Glomerular visceral epithelial cell (primary cell): ENCODE measurements around the gene CFAP119.

Experiments used
- DNase-seq: peaks from one replicate; pipeline ENCODE4 v3.0.0-alpha.2; 2016; ENCODE audit errors: extremely low spot score

The CFAP119 gene

GRCh38 chr16:30762991-30763725 lies 1.3 kb upstream of the CFAP119 start:
- no peak for DNase-seq

DNA sequence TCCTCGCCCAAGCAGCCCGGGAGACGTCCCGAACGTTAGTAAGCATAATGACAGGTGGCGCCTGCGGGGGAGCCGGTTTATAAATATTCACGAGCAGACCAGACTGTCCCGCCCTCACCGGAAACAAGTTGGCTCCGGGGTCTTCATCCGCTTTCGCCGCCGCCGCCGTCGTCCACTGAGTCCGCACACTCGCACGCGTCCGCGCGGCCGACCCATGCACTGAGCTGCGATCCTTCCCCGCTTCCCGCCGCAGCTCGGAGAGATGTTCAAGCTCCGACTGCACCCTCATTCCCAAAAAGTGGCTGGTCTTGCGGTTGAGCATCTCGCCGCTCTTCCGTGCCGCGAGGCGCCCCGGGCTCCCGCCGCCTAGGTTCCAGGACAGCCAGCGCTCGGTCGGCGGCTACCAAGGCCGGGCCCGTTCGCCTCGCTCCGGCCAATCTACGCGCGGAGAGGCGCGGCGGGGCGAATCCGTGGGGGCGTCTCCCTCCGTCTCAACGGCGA lies 385 bp downstream of the CFAP119 start:
- peak; percentile 45 for DNase-seq

DNA sequence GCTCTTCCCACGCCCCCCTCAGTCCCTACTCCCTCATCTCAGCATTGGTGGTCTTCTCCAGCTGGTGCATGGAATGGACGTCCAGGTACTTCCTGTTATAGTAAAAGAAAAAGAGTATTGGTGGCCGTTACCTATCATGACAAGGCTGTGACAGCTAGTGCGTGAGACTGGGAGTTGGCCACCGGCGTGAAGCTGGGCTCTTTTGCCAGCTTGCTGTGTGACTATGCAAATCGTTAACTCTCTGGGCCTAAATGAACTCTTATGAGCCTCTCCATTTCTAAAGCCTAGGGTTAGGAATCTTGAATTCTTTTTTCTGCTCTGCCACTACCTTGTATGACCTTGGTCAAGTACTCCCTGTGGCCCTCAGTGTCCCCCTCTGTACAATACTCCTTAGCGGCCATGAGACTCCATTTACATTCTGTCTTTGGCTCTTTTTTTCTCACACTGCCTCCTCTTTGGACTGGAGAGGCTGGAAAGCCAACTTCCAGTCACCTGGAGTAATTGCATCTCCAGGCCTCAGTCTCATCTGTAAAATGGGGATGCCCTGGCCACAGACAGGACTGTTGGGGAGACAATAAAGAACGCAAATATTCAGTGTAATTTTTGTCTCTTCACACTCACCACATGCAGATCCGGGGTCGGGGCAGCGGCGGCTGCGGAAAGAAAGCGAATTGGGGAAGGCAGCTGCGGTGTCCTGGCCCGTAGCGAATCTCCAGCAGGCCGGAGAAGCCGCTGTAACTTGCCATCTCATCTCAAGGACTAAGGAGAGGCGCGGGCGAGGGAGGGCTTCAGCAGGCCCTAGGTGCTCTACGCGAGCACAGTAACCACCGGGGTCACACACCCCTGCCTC lies 1.1 kb downstream of the CFAP119 start:
- no peak for DNase-seq

DNA sequence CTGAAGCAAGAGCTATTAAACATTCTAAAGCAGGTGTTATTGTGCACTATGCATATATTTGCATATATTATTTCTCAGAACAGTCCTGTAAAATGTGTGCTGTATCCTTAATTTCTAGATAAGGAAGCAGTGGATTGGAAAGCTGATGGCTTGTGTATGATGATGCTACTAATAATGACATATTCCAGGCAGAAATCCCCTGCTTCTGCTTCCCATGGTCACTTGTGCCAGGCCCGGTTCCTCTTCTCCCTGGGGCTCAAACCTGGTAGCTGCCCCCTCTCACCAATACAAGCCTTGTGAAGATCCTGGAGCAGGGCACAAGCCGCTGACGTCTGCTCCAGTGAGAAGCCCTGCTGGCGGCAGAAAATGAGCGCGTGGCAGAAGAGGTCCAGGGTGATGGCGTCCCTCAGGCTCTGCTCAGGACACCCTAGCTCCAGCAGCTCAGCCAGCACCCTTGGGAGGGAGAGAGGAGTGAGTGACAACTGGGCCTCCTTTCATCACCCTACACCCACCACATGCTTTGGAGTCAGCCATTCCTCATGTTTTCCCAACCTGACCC lies 1.8 kb downstream of the CFAP119 start:
- DNase-seq: no peak

- no peak for DNase-seq
Measured at GRCh38 chr16:30758988-30759491, 2.8 kb downstream of the CFAP119 start.

GRCh38 chr16:30757316-30757715 lies 4.5 kb downstream of the CFAP119 start:
- no peak for DNase-seq

DNA sequence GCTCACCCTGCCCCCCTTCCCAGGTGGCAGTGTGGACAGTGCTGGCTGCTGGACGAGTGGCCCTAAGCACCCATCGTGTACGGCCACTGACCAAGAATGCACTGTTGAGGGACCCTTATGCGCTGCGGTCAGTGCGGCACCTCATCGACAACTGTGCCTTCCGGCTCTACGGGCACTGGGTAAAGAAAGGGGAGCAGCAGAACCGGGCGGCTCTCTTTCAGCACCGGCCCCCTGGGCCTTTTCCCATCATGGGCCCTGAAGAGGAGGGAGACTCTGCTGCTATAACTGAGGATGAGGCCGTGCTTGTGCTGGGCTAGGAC lies 5.1 kb downstream of the CFAP119 start:
- DNase-seq: no peak

GRCh38 chr16:30755955-30756780 lies 5.7 kb downstream of the CFAP119 start:
- no peak for DNase-seq

DNA sequence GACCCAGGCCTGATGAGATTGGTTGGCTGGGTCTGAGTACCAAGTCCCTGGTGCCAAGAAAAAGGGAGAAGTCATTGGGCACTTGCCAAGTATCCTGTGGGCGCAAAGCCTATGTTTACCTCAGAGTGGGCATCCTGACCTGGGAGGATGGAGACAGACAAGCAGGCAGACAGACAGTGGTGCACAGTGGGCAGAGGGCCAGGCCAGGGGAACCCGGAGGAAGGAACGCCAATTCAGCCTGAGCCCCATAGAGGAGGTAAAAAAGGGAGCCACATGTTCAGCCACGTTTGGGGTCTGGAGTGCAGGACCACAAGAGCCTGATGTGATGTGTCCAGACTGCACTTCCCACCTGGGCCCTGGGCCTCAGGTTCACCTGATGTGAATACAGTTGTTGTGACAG lies 8.3 kb downstream of the CFAP119 start:
- no peak for DNase-seq

DNA sequence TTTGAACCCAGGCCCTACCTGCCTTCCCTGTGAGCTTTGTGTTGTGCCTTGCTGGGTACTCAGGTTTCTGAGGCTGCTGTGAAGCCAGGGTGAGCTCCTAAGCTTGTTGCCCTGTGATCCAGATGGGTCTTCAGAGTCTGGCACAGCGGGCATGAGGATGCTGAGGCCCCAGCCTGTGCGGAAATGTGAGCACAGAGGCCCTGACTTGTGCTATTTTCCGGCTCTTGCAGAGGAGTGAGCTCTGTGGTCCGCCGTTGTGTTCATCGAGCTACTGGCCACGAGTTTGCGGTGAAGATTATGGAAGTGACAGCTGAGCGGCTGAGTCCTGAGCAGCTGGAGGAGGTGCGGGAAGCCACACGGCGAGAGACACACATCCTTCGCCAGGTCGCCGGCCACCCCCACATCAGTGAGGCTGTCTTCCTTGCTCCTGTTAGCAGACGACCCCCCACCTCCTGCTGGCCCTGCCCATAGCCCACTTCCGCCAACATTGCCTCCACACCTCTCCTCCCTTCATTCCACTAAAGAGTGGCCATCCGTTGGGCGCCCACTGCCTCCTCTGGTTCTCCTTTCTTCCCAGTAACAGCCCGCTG lies 10.9 kb downstream of the CFAP119 start:
- DNase-seq: no peak

DNA sequence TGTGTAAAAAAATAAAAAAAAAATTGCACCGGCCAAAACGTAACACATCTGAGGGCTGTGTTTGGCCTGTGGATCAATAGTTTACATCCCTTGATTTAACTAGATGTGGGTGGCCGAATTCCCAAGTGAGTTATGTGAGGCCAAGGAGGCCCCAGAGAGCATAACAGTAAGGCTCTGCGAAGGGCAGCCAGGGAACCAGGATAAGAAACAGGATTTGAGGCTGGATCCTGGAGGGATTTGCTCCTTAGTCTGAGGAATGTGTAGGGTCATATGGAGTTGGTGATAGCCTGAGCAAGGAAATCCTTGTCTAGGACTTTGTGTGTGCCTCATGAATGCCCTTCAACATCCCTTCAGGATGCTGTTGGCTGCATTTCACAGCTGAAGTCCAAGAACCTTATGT lies 11.7 kb downstream of the CFAP119 start:
- no peak for DNase-seq

DNA sequence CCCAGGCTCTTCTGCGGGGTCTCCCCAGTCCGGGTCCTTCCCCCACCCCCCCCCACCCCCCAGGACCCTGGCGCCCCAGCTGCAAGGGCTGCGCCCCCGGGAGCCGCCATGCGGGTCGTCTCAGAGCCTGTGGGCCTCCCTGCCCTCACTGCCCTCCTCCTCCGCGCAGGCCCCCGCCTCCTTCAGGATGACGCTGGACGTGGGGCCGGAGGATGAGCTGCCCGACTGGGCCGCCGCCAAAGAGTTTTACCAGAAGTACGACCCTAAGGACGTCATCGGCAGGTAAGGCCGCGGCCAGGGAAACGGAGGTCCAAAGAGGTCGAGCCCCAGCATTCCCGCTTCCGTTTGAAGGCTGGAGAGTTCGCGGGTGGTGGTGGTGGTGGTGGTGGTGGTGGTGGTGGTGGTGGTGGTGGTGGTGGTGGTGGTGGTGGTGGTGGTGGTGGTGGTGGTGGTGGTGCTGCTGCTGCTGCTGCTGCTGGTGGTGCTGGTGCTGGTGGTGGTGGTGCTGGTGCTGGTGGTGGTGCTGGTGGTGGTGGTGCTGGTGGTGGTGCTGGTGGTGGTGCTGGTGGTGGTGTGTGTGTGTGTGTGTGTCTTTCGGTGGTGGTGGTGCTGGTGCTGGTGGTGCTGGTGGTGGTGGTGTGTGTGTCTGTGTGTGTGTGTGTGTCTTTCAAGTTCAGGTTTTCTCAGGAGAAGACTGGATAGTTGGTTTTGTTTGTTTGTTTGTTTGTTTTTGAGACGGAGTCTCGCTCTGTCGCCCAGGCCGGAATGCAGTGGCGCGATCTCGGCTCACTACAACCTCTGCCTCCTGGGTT lies 13.0 kb downstream of the CFAP119 start:
- peak; percentile 58 for DNase-seq

- DNase-seq: peak; percentile 98
Measured at GRCh38 chr16:30747799-30748633, 13.8 kb downstream of the CFAP119 start, which contains the start of gene PHKG2. PHKG2 (plus strand) TSS chr16:30748425; CDS start chr16:30748821, 396 bp downstream.

- DNase-seq: peak; percentile 18
Measured at GRCh38 chr16:30747331-30747730, 14.5 kb downstream of the CFAP119 start.

DNA sequence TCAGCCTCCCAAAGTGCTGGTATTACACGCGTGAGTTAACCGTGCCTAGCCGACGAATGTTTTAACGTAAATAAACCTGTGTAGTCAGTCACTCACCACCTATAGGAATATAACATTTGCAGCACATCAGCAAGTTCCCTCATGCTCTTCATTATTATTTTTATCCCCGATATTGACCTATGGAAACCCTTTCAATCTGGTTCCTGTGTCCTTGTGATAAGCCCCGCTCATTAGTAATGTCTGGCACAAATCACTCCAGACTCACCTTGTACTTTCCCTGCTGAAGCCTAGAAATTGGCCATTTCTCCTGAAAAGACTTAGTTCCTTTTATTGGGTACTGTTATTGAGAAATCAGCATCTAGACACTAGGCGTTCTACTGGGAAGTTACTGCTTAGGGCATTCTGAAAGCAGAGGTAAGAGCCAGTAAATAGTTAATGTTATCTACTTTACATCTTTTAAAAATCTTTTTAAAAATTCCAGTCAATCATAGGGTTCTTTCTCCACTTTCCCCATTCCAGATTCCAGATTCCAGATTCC lies 15.2 kb downstream of the CFAP119 start:
- DNase-seq: no peak

DNA sequence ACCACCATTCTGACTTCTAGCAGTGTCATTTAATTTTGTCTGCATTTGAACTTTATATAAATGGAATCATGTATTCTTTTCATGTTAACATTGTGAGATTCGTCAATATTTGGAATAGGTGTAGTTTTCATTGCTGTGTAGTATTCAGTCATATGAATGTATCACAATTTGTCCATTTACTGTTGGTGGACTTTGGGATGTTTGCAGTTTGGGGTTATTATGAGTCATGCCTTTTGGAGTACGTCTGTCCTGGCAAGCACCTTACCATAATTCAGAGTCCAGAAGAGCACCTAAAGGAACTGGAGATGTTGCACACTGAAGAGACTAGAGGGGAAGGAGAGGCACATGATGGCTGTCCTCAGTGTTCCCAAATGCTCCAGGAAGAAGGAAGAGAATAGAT lies 16.8 kb downstream of the CFAP119 start:
- no peak for DNase-seq

DNA sequence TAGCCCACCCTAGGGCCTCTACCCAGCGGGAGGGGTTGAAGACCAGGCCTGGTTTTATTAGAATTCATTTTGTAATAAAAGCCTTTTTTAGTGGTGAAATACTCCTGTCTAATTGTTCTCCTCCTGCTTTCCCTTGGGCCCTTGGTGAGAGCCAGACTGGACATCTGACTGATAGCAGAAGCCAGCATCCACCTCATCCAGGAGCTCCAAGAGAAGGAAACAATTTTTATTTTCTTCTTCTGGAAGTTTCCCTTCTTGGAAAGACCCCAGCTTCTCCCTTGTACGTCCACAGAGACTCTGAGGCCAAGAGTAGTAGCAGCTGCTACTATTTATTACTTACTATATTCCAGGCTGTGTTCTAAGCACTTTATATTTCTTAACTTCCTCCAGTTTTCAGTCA lies 17.7 kb downstream of the CFAP119 start:
- DNase-seq: no peak

DNA sequence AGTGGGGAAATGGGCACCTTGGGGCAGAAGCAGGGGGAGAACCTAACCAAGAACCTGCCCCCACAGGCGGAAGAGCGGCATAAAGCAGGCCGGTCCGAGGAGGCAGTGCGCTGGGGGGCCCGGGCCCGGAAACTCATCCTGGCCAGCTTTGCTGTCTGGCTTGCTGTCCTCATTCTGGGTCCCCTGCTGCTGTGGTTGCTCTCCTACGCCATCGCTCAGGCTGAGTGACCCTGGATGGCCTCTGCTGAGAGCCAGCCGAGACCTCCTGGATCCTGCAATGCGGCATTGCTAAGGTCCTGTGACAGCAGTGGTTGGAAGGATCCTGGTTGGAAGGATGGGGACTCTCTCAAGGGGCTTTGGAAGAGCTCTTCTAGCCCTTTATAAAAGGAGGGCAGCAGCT lies 18.1 kb downstream of the CFAP119 start:
- DNase-seq: no peak

GRCh38 chr16:30741461-30741914 lies 20.4 kb downstream of the CFAP119 start:
- peak; percentile 90 for DNase-seq
